NOMO-1 treated with dmso at 0.1 percent for 144 hours (cell line): Measurements from ENCODE around the gene TMEM190.
"Not testable (repeated sequence)": the region's sequence is repeated elsewhere in the genome, so short reads cannot be mapped to it uniquely, and the experiment has no call there.

Source experiments
- DNase-seq: peaks from one replicate; lab custom pipeline; 2025; ENCODE audit not compliant: unreplicated experiment; lab: John Stamatoyannopoulos, UW

Gene TMEM190

DNA sequence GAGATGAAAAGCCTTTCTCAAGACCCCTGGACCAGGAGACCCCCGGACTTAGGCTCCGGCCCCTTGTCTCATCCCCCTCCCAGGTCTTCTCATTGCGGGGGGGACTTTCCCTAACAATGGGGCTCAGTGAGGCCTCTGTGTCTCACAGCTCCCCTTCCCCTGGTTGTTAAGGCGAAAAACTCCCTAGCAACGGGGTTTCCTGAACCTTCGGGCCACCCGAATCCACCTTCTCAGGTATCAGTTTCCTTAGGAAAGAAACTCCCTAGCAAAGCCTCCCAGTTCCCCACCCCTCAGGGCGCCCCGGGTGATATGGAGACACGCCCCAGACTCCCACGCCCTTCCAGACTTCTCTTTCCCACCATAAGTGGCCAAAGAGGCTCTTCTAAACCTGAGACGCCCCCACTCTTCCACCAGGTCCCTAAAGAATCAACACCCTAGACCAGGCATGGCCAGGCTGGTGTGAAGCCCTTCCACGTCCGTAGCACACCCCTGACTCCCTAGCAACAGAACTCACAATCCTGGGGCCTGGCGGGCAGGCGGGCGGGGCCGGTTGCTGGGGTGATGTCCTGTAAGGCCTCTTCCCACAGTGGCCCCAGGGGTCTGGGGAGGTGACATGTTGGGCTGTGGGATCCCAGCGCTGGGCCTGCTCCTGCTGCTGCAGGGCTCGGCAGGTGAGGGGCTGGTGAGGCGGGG is at the start of gene TMEM190:
TMEM190 (plus strand) TSS at position 586 of the 693 bp plus-strand sequence; CDS start at position 614, 28 bp downstream.
- no peak for DNase-seq

DNA sequence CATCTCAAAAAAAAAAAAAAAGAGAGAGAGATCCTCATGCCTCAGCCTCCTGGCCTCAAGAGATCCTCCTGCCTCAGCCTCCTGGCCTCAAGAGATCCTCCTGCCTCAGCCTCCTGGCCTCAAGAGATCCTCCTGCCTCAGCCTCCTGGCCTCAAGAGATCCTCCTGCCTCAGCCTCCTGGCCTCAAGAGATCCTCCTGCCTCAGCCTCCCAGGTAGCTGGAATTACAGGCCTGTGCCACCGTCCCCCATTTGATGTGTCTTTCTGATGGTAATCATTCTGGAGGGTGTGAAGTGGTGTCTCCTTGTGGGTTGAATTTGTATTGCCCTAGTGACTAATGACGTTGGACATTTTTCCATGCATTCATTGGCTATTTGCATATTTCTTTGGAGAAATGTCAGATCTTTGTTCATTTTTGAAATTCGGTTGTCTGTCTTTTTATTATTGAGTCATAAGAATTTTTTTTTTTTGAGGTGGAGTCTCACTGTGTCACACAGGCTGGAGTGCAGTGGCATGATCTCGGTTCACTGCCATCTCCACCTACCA is 47.8 kb upstream of the TMEM190 start:
- not testable (repeated sequence) for DNase-seq

DNA sequence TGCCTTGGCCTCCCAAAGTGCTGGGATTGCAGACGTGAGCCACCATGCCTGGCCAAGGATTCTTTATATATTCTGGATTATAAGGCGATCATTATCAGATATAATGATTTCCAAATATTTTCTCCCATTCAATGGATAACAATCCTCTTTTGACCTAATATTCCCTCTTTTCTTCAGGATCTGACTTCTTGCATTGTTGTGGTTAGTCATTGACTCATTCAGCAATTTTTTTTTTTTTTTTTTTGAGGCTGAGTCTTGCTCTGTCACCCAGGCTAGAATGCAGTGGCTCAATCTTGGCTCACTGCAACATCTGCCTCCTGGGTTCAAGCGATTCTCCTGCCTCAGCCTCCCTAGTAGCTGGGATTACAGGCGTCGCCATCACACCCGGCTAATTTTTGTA is 46.8 kb upstream of the TMEM190 start:
- not testable (repeated sequence) for DNase-seq

DNA sequence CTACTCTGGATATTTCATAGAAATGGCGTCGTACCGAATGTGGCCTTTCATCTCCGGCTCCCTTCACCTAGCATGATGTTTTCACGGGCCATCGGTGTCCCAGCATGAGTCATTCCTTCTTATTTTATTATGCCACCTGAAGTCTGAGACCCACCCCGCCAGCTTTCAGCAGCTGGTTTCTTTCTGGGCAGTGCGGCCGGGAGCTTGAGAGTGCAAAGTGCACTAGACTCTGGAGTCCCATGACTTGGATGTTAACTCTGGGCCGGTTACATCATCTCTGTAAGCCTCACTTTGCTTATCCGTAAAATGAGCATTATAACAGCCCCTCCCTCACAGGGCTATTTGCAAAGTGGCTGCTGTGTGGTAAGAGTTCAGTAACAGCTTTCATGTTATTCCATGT is 42.8 kb upstream of the TMEM190 start:
- no peak for DNase-seq

DNA sequence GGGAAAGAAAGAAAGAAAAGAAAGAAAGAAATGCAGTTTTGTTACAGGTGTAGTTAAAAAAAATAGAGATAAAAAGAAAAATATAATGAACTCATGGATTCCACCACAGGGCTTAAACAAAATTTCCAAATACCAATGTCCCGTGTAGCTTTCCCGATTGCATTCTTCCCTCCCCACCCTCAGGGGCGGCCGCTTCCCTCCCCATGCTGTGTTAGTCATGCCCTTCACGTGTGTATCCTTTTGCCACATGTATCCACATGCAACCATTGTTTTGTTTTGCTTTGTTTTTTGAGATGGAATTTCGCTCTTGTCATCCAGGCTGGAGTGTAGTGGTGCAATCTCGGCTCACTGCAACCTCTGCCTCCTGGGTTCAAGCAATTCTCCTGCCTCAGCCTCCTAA is 40.5 kb upstream of the TMEM190 start:
- no peak for DNase-seq

DNA sequence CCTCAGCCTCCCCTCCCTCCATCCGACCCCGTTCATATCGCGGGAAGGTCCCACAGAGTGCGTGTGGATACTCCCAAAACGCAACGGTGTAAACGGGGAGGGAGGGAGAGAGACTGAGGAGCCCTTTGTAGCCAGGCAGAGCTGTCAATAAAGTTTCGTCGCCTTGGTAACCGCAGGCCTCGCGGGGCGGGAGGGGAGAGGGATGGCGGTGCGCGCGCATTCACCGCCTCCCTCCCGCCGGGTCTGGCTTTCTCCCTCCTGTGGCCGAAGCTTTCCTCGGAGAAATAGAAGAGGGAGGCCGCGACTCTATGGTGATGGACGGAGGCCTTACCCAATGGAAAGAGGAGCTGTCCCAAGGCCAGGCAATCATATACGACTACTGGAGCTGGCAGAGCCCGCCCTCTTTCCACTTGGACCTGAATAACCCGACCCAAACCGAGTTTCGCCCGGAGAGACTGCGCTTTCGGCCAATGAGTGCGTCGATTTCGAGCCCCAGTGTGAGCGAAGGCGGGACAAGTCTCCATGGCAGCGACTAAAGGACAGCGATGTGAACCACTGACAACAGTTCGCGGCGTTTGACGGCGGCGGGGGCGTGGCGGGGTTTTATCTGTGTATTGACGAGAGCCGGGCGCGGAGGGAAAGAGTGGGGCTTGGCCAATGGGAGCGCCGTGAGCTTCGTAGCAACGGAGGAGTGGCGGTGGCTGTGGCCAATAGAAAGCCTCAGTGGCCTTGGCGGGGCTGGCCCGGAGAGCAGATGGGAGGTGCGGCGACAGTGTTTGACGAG is 37.3 kb upstream of the TMEM190 start, which contains the start of gene KMT5C:
KMT5C (plus strand) TSS at position 772 of the 784 bp plus-strand sequence. CDS start 2,061 bp downstream, outside the sequence.
- DNase-seq, result peak; percentile 100

DNA sequence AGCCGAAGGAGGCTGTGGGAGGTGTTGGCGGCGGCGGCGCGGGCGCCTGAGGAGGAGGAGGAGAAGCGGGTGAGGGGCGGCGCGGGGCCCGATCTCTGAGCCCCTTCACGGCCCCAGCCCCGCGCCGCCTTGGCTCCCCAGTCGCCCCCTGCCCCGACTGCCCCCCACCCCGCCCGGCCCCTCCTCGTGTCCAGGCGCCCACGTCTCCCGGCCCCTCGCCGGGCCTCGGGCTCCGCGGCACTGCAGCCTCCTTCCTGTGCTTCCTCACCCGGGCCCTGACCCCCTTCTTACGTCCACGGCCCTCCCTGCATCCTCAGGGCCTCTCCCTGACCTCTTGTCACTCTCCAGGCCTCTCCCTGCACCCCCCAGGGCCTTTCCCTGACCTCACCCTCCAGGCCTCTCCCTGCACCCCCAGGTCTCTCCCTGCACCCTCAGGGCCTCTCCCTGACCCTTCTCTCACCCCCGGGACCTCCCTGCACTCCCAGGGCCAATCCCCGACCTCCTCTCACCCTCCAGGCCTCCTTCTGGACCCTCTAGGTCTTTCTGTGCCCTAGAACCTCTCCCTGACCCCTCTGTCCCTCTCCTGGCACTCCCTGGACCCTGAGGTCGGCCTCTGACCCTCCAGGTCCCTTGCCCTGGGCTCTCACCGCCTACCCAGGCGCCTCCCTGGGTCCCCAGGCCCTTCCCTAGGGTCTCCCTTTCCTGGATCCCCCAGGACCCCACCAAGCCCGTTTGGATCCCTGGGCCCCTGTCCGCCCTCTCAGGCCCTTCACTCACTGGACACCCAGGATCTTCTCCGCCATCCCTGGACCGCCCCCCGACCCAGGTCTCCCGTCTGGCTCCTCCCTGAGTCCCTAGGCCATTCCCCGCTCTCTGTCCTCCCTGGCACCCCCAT is 36.5 kb upstream of the TMEM190 start:
- no peak for DNase-seq

DNA sequence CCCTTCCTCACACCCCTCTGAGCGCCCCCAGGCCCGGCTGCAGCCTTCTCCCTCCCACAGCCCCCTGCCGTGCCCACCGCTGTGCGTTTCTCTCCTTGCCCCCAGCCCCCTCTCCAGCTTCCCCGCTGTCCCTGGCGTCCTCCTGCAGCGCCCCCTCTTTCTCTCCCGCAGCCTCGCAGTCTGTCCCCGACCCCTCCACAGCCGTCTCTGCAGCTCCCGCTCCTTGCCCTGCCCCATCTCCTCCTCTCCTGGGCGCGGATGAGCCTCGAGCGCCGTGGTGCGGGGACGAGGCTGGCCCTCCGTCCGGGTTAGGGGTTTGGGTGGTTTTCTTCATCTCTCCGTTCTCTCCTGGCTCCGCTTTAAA is 35.9 kb upstream of the TMEM190 start:
- DNase-seq, result peak; percentile 2

DNA sequence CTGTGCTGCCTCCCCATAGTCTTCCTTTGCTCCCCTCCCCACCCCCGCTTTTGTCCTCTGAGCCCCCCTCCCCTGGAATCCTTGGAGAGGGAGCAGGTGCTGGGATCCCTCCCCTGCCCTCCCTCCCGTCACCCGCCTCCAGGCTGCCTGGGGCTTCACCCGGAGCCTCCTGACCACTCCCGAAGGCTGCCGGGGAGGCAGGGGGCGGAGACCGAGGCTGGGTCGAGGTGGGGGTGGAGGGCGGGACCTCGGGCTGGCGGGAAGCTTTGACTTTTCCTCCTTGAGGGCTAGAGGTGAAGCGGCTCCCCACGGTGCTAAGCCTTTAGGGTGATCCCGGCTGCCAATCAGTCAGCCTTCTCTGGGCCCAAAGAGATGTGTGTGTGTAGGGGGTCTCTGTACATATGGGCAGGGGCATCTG is 35.4 kb upstream of the TMEM190 start:
- peak; percentile 29 for DNase-seq

DNA sequence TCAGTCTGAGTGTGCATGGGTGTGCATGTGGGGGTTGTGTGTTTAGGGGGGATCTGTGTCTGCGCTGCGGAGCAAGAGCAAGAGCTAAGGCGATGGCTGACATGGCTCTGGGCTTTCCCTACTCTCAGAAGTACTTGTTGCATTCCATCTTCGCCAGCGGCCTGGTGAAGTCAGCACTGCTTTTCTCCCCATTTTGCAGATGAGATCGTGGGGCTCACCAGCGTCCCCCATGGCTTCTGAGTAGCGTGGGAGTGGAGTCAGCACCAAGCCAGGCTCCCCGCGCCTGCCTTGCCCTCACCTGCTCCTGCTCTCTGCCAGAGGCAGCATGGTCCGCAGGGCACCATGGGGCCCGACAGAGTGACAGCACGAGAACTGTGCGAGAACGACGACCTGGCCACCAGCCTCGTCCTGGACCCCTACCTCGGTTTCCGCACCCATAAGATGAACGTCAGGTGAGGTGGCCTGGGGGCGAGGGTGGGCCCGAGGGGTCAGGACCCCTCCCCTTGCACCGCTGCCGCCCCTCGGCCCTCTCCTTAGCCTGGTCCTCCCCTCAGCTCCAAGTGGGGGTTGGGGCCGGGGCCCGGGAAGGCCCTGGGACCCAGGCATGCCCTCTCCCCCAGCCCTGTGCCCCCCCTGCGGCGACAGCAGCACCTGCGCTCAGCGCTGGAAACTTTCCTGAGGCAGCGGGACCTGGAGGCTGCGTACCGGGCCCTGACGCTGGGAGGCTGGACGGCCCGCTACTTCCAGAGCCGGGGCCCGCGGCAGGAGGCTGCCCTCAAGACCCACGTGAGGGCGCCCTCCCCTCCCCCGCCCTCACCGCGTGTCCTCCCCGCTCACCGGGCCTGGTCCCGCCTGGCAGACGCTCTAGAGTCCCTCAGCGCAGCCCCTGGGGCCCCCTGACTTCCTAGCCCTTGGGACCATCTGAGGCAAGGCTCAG is 34.8 kb upstream of the TMEM190 start:
- DNase-seq, result no peak

DNA sequence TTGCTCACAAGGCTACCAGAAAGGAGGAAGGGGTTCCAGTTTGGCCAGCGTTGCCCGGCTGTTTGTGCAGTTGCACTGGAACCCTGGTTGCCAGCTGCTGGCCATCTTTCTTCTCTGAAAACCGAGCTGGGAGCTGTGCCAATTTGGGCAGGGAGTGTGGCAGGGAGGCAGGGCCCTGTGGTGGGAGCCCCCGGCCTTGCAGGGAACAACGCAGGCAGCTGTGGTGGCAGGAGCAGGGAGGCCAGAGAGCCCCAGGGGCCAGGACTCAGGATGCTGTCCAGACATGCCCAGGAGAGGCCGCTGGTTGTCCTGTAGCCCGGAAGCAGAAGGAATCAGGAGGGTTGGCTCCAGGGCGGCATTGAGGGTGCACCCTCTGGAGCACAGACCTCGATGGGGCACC is 32.2 kb upstream of the TMEM190 start:
- DNase-seq, result no peak

DNA sequence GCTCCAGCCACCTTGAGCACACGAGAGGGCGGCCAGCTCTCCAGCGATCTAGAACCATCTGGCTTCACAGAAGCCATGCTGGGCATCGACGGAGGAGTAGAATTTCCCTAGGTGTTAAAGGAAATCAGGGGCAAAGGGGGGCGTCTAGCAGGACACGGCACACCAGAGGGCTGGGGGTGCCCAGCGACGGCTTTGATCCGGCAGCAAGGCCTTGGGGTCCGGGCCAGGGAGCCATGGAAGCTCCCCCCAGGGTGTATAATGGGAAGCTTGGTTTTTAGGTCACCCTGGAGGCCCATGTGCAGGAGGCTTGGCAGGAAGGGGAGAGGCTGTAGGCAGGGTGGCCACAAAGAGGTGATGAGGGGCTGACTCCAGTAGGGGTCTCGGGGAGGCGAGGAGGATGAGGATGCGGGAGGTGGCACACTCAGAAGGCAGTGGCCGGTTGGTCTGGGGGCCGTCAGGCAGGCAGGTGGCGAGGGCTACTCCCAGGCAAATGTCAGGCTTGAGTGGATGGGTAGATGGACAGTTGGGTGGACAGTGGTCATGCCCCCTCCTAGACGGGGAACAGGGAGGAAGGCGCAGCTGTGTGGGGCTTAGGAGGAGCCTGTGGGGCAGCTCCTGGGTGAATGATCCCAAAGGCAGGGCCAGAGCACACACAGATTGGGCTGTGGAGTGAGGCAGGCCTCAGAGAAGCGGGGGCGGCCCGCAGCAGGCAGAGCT is 31.4 kb upstream of the TMEM190 start:
- DNase-seq, result no peak

DNA sequence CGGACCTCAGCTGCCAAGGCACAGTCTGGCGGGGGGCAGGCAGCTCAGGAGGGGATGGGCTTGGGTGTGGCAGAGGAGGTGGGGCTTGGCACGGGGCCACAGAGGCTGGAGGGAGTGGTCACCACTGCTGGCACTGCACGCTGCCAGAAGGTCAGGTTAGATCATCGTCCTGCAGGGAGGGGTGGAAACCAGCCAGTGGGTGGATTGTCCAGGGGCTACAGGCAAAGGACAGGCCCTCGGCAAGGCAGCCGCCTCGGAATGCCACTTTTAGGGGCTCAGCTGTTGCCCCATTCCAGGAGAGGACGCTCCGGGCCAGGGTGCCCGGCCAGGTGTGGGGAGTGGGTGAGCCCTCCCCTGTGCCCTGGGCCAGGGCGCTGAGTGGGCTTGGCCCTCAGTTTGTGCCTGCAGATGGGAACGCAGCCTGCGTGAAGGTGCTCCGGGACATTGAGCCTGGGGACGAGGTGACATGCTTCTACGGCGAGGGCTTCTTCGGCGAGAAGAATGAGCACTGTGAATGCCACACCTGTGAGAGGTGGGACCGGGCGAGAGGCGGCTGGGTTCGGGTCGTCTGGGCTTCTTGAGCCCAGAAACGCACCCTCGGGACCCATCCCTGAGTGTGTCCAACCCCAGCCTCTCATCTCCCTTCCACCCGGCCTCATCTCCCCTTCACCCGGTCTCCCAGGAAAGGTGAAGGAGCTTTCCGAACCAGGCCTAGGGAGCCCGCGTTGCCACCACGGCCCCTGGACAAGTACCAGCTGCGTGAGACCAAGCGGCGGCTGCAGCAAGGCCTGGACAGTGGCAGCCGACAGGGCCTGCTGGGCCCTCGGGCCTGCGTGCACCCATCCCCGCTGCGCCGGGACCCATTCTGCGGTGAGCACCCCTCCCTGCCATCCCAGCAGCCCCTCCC is 30.6 kb upstream of the TMEM190 start:
- DNase-seq, result no peak

DNA sequence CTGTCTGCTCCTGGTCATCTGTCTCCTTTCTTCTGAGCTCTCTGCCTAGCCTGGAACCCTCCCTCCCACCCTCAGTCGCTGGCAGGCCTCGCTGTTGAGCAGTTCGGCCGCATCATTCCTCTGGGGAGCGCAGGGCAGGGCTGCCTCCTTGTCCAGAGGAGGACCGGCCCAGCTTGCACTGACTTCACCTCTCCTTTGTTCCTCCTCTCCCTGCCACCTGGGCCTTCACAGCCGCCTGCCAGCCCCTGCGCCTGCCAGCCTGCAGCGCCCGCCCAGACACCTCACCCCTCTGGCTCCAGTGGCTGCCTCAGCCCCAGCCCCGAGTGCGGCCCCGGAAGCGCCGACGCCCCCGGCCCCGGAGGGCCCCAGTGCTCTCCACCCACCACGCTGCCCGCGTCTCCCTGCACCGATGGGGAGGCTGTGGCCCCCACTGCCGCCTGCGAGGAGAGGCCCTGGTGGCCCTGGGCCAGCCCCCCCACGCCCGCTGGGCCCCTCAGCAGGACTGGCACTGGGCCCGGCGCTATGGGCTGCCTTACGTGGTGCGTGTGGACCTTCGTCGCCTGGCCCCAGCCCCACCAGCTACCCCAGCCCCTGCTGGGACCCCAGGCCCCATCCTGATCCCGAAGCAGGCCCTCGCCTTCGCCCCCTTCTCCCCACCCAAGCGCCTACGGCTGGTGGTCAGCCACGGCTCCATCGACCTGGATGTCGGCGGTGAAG is 29.7 kb upstream of the TMEM190 start:
- DNase-seq, result no peak

DNA sequence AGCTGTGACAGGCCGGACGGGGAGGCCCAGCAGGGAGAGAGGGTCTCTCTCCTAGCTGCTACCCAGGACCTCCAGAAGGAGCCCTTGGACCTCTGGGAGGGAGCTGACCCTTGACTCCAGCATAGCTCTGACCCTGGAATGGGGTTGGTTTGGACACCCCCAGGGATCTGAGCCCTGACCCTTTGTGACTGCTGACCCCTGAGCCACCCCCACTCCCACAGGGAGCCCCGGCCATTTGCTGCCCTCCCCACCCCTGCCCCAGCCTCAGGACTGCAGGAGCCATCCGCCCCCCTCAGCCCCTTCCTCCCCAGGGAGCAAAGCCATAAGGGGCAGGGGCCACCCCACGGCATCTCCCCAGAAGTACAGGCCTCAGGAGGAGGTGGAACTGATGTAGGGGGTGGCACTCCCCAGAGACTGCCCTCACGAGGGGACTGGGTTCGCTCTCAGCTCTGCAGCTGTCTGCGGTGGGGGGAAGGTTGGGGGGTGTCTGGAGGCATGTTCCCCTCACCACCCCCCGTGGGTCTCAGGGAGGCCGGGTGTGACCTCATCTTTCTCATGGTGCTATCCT is 29.1 kb upstream of the TMEM190 start:
- DNase-seq, result no peak

DNA sequence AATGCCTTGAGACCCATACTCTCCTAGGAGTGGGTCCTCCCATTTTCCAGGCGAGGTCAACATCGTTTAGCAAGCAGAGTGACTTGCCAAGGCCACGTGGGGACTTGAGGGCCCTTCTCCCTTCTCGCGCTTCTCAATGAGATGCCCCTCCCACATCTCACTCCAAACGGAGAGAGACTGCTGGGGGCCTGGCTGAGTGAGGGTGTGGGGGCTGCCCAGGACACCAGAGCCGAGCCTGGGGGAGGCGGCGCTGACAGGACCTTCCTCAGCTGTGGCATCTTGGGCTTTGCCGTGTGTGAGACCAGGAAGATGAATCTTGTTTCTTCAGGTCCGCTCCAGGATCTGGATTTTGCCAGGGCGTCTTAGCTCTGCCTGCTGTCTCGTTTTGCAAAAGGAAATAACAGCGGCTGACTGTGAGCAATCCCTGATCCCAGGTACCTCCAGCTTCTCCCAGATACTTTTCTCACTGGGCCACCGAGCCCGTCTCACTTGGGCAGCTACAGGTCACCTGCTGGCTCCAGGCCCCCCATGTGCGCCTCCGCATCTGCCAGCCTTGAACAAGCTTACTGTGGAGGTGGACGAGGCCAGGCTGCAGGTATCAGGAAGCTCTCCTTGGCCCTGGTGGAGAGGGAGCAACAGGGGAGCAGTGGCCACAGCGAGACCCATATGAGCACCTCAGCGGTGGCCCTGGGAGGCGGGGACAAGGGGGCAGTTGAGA is 28.1 kb upstream of the TMEM190 start:
- DNase-seq, result no peak
